ENCODE data around the gene FUOM.

- TF ChIP-seq SUZ12 (IDR thresholded peaks at IDR 0.05; ENCODE audit: extremely low read depth, insufficient read depth, insufficient read length) (no peak), YY1 (IDR thresholded peaks at IDR 0.05; ENCODE audit: insufficient read depth, insufficient read length) (no peak), ZNF274 (IDR thresholded peaks at IDR 0.05; ENCODE audit: low read depth, low read length) (no peak)
These were observed 45.5 kb upstream of the FUOM start for GRCh38 chr10:133403359-133403758.
